ENCODE measurements around the gene IFITM1. TPM values are rescaled to one million over a fixed set of nuclear protein-coding genes. Genes with fewer than 3 reads are reported as not detected.

The IFITM1 gene
- total and polyA plus RNA-seq, 2 of the 13 experiments (the other 11 are each of a cell fraction or from before 2014, with no cell fraction given): 0.38 to 11.1 TPM

- in situ Hi-C loops (cut with HindIII; ENCODE audit: extremely low pct_ligation_motif_present, low pct_unique_long_range_greater_than_20kb) (no loop called here), intact Hi-C loops (cut with micrococcal nuclease; ENCODE audit: unreplicated experiment) (no loop called here)
- Histone ChIP-seq H4K20me1 (ENCODE audit: insufficient read depth, low read length) (no peaks in the 10 kb centered on the region), H2AFZ (ENCODE audit: low read length) (no peak overlapping the region), H3K79me2 (ENCODE audit: insufficient read depth, low read length) (no peaks in the 10 kb centered on the region), H3K4me2 (ENCODE audit: low read depth, low read length) (0 out of 2 replicates have a peak overlapping the region, but pooled peaks have one; percentile 41), H3K27me3 (ENCODE audit: control insufficient read depth in 1 of 2, insufficient read depth in 2 of 2, low read length in 2 of 2) (peaks cover 0 to 29% of the 10 kb centered on the region in 2 experiments; a peak in 3 of 5 replicates), H3K9ac (ENCODE audit: insufficient read depth, low read depth, low read length) (no peak overlapping the region), H3K9me3 (ENCODE audit: low read length) (peaks cover 5% of the 10 kb centered on the region; the same call in 1 of the 2 replicates), H3K36me3 (replicated peaks in 1 of 2; ENCODE audit: control insufficient read depth in 1 of 2, insufficient read depth in 2 of 2, low read length in 2 of 2) (no peaks in the 10 kb centered on the region), H3K27ac (ENCODE audit: extremely low read length, insufficient read depth, low read length) (no peak overlapping the region), H3K4me1 (ENCODE audit: insufficient read depth, low read length) (peaks cover 45% of the 10 kb centered on the region), H3K4me3 (replicated peaks in 1 of 3; ENCODE audit: insufficient read depth in 1 of 3, low read depth in 2 of 3, low read length in 3 of 3) (no peak overlapping the region)
- no TSS peak for BruUV-seq (replicated peaks)
- 63% methylated on average over 7 of the region's 18 CpGs for WGBS (ENCODE audit: low lambda C conversion rate)
- DNase-seq (ENCODE audit: low spot score): no peak
- ChIA-PET POLR2A (no interaction called here), CTCF (ENCODE audit: low intra/inter-chr PET ratio, low total read pairs) (no interaction called here)
- FAIRE-seq: no peak
- TF ChIP-seq ZNF687 (CRISPR knock-in tag; IDR thresholded peaks at IDR 0.05) (peak; percentile 20; the same call in 1 of the 2 replicates), ZNF547 (CRISPR knock-in tag; IDR thresholded peaks at IDR 0.05) (no peak)
- no peak for ATAC-seq
Observed at GRCh38 chr11:270451-271318, 43.2 kb upstream of the IFITM1 start.
